ENCODE data around the gene KRT73. TPM values are rescaled to one million over a fixed set of nuclear protein-coding genes. Genes with fewer than 3 reads are reported as not detected.

Gene KRT73
- total RNA-seq, 4 donors from 2014 or later = 0.15 TPM; not detected in 3

- H3K4me1 ChIP-seq = peaks cover 0 to 8% (median 0%) of the 10 kb centered on the region in 3 donors
- H3K27ac ChIP-seq = no peak overlapping the region
- no peaks in the 10 kb centered on the region for H3K9me3 ChIP-seq
- WGBS, 2 donors = 67 to 94% methylated on average over 5 of the region's 5 CpGs
- no peak overlapping the region for H3K4me3 ChIP-seq
- no peaks in the 10 kb centered on the region for H3K36me3 ChIP-seq
- no peak for DNase-seq
- no peak for TF ChIP-seq POLR2A (IDR thresholded peaks at IDR 0.05)
- intact Hi-C loops (cut with DNase I) = no loop called here
- peaks cover 0 to 52% (median 0%) of the 10 kb centered on the region in 4 donors for H3K27me3 ChIP-seq
These were observed 5.7 kb downstream of the KRT73 start for GRCh38 chr12:52612431-52613383.

GRCh38 chr12:52611080-52611468 is 7.3 kb downstream of the KRT73 start:
- TF ChIP-seq CTCF (IDR thresholded peaks at IDR 0.05) = no peak
- TF ChIP-seq POLR2A (IDR thresholded peaks at IDR 0.05) = no peak
- H3K4me3 ChIP-seq = no peak overlapping the region
- no peak for DNase-seq
- intact Hi-C loops (cut with DNase I) = no loop called here
- peaks cover 0 to 53% (median 0%) of the 10 kb centered on the region in 4 donors for H3K27me3 ChIP-seq
- no peak overlapping the region for H3K27ac ChIP-seq
- no peaks in the 10 kb centered on the region for H3K9me3 ChIP-seq
- 89 to 90% methylated on average over 6 of the region's 6 CpGs for WGBS, 2 donors
- H3K4me1 ChIP-seq = peaks cover 0 to 8% (median 0%) of the 10 kb centered on the region in 3 donors
- no peaks in the 10 kb centered on the region for H3K36me3 ChIP-seq

GRCh38 chr12:52608826-52609630 is 9.3 kb downstream of the KRT73 start:
- intact Hi-C loops (cut with DNase I) = no loop called here
- H3K27me3 ChIP-seq = peaks cover 0 to 53% (median 0%) of the 10 kb centered on the region in 4 donors
- H3K4me1 ChIP-seq = no peaks in the 10 kb centered on the region
- no peaks in the 10 kb centered on the region for H3K9me3 ChIP-seq
- no peak overlapping the region for H3K27ac ChIP-seq
- WGBS, 2 donors = 73 to 85% methylated on average over 7 to 8 of the region's 8 CpGs
- TF ChIP-seq CTCF (IDR thresholded peaks at IDR 0.05) (no peak), POLR2A (IDR thresholded peaks at IDR 0.05) (no peak)
- no peaks in the 10 kb centered on the region for H3K36me3 ChIP-seq
- DNase-seq = no peak
- no peak overlapping the region for H3K4me3 ChIP-seq

DNA sequence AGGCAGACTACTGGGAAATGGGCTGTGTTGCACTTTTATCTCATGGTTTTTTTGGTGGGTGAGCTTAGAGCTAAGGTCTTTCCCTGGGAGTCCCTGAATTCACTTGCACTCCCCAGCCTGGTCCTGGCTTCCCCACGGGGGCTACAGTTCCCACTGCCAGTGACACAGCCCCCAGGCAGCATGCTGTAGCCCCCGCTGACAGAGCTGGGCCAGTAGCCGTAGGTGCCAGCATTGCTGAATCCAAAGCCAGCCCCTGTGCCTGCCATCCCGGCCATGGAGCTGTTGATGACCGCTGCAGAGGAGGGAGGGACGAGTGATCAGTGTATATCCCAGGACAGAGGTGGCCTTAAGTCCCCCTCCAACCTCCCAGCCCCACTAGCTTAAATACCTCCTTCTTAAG is 10.2 kb downstream of the KRT73 start:
- Histone ChIP-seq H3K4me3 (no peak overlapping the region), H3K36me3 (no peaks in the 10 kb centered on the region), H3K9me3 (no peaks in the 10 kb centered on the region), H3K4me1 (no peaks in the 10 kb centered on the region), H3K27ac (no peak overlapping the region), H3K27me3 (peaks cover 0 to 50% (median 0%) of the 10 kb centered on the region in 4 donors)
- WGBS, 2 donors = 50 to 79% methylated on average over 2 to 4 of the region's 6 CpGs
- no peak for DNase-seq
- intact Hi-C loops (cut with DNase I) = no loop called here
- TF ChIP-seq POLR2A (IDR thresholded peaks at IDR 0.05) (no peak), CTCF (IDR thresholded peaks at IDR 0.05) (no peak)

DNA sequence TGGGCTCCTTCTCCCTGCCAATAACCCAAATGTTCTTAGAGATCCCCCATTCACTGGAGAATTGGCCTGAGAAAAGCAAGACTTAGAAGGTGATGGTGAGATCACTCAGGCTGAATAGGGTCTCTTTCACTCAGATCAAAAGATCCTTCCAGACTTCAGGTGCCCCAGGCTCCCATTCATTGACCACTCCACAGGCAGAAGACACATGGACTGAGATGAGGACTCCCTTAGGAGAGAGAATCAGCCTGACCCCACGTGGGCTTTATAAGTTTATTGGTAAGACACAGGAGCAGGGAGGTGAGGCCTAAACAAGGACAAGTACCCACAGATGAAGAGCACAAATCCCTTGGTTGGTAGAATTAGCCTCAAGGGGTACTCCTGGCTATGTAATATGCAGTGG is 11.0 kb downstream of the KRT73 start:
- H3K27me3 ChIP-seq = peaks cover 0 to 58% (median 0%) of the 10 kb centered on the region in 4 donors
- WGBS, 2 donors = 80% methylated on average over 1 of the region's 1 CpG; no CpG with 5 or more reads in 1 of the 2 donors
- no peak for TF ChIP-seq POLR2A (IDR thresholded peaks at IDR 0.05)
- no peak overlapping the region for H3K27ac ChIP-seq
- no peaks in the 10 kb centered on the region for H3K4me1 ChIP-seq
- DNase-seq = no peak
- no peaks in the 10 kb centered on the region for H3K9me3 ChIP-seq
- no peaks in the 10 kb centered on the region for H3K36me3 ChIP-seq
- H3K4me3 ChIP-seq = no peak overlapping the region
- intact Hi-C loops (cut with DNase I) = no loop called here
